Measurements from ENCODE around the gene NGB.

The NGB gene

DNA sequence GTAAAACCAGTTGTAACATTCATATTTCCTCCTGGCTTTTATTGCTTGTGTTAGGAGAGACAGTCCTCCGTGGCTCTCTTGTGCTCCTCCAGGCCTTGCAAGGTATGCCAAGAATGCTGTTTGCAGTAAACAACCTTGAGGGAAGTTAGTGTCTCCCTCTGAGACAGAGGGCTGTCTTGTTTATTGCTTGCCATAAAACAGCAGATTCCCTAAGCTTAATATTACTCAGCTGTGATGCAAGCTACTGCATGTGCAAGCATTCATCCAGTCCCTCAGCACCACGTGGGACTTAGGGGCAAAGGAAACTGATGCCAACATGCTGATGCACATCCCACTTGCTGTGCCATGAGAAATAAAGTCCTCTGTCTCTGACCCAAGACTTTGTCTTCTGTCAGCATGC, 43.0 kb upstream of the NGB start:
- no peak for DNase-seq (ENCODE audit: low read depth in 1 of 2, low spot score in 1 of 2)
- Histone ChIP-seq H3K4me3 (replicated peaks; ENCODE audit: insufficient read depth, low read length) (no peak overlapping the region), H3K27ac (replicated peaks) (no peak overlapping the region), H3K27me3 (ENCODE audit: insufficient read depth, poor library complexity, severe bottlenecking) (no peaks in the 10 kb centered on the region)
- TF ChIP-seq, protein P1, sequence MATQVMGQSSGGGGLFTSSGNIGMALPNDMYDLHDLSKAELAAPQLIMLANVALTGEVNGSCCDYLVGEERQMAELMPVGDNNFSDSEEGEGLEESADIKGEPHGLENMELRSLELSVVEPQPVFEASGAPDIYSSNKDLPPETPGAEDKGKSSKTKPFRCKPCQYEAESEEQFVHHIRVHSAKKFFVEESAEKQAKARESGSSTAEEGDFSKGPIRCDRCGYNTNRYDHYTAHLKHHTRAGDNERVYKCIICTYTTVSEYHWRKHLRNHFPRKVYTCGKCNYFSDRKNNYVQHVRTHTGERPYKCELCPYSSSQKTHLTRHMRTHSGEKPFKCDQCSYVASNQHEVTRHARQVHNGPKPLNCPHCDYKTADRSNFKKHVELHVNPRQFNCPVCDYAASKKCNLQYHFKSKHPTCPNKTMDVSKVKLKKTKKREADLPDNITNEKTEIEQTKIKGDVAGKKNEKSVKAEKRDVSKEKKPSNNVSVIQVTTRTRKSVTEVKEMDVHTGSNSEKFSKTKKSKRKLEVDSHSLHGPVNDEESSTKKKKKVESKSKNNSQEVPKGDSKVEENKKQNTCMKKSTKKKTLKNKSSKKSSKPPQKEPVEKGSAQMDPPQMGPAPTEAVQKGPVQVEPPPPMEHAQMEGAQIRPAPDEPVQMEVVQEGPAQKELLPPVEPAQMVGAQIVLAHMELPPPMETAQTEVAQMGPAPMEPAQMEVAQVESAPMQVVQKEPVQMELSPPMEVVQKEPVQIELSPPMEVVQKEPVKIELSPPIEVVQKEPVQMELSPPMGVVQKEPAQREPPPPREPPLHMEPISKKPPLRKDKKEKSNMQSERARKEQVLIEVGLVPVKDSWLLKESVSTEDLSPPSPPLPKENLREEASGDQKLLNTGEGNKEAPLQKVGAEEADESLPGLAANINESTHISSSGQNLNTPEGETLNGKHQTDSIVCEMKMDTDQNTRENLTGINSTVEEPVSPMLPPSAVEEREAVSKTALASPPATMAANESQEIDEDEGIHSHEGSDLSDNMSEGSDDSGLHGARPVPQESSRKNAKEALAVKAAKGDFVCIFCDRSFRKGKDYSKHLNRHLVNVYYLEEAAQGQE (IDR thresholded peaks at IDR 0.05; ENCODE audit: insufficient replicate concordance, low read depth) = no peak
- no peak for TF ChIP-seq SPI1 (IDR thresholded peaks at IDR 0.05; ENCODE audit: borderline replicate concordance, low read depth)

DNA sequence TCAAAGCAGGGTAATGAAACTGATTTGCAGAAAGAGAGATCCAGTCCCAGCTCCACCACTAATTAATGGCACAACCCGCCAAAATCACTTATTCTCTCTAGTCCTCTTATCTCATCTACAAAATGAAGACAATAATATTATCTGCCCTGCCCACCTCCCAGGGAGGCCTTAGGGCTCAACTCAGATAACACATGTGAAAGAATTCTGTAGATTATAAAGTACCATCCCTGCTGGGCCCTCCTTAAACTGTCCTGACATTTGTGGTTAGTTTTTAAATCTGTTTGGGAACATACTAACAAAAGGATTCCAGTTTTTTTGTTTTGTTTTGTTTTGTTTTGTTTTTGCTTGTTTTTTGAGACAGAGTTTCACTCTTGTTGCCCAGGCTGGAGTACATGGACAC, 42.4 kb upstream of the NGB start:
- Histone ChIP-seq H3K27ac (replicated peaks) (no peak overlapping the region), H3K4me3 (replicated peaks; ENCODE audit: insufficient read depth, low read length) (no peak overlapping the region), H3K27me3 (ENCODE audit: insufficient read depth, poor library complexity, severe bottlenecking) (no peaks in the 10 kb centered on the region)
- no peak for DNase-seq (ENCODE audit: low read depth in 1 of 2, low spot score in 1 of 2)
- TF ChIP-seq, protein P2, sequence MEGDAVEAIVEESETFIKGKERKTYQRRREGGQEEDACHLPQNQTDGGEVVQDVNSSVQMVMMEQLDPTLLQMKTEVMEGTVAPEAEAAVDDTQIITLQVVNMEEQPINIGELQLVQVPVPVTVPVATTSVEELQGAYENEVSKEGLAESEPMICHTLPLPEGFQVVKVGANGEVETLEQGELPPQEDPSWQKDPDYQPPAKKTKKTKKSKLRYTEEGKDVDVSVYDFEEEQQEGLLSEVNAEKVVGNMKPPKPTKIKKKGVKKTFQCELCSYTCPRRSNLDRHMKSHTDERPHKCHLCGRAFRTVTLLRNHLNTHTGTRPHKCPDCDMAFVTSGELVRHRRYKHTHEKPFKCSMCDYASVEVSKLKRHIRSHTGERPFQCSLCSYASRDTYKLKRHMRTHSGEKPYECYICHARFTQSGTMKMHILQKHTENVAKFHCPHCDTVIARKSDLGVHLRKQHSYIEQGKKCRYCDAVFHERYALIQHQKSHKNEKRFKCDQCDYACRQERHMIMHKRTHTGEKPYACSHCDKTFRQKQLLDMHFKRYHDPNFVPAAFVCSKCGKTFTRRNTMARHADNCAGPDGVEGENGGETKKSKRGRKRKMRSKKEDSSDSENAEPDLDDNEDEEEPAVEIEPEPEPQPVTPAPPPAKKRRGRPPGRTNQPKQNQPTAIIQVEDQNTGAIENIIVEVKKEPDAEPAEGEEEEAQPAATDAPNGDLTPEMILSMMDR (IDR thresholded peaks at IDR 0.05; ENCODE audit: insufficient read depth, low read length) = no peak
- TF ChIP-seq GABPA (IDR thresholded peaks at IDR 0.05; ENCODE audit: low read depth) (no peak), POLR2AphosphoS5 (IDR thresholded peaks at IDR 0.05; ENCODE audit: low read depth) (no peak), SPI1 (IDR thresholded peaks at IDR 0.05; ENCODE audit: borderline replicate concordance, low read depth) (no peak)
- TF ChIP-seq, protein P1 (IDR thresholded peaks at IDR 0.05; ENCODE audit: insufficient replicate concordance, low read depth) = no peak

DNA sequence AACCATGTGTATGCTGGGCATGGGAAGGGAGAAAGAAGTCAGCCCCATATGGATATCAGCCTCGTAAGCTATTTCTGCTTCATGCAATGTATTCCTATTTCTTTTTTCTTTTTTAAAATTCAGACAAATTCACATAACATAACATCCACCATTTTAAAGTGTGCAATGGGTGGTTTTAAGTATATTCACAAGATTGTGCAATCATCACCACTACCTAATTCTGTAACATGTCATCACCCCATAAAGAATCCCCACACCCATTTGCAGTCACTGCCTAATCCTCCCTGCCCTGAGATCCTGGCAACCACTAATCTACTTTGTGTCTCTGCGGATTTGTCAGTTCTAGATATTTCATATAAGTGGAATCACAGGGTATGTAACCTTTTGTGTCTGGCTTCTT, 40.2 kb upstream of the NGB start:
- TF ChIP-seq GABPA (IDR thresholded peaks at IDR 0.05; ENCODE audit: low read depth) = no peak
- TF ChIP-seq SPI1 (IDR thresholded peaks at IDR 0.05; ENCODE audit: borderline replicate concordance, low read depth) = no peak
- TF ChIP-seq, protein P1 (IDR thresholded peaks at IDR 0.05; ENCODE audit: insufficient replicate concordance, low read depth) = no peak
- TF ChIP-seq, protein P2 (IDR thresholded peaks at IDR 0.05; ENCODE audit: insufficient read depth, low read length) = no peak
- TF ChIP-seq POLR2AphosphoS5 (IDR thresholded peaks at IDR 0.05; ENCODE audit: low read depth) = no peak
- H3K27me3 ChIP-seq (ENCODE audit: insufficient read depth, poor library complexity, severe bottlenecking) = no peaks in the 10 kb centered on the region
- no peak for DNase-seq (ENCODE audit: low read depth in 1 of 2, low spot score in 1 of 2)
- H3K4me3 ChIP-seq (replicated peaks; ENCODE audit: insufficient read depth, low read length) = no peak overlapping the region
- H3K27ac ChIP-seq (replicated peaks) = no peak overlapping the region

DNA sequence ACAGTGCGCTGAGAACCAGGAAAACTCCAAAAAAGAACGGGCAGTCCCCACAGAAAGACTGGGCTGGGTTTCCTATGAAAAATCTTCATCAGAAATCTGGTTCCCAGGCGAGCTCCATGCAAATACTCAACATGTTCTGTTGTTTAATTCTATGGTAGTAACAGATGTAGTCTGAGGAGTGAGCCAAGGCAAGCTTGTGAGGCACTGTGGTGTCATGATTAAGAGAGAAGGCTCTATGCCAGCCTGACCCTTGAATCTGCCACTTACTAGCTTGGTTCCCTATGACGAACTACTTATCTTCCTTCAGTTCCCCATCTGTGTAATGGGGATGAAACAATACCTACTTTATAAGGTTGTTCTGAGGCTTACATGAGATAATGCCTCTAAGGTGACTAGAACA, 39.0 kb upstream of the NGB start:
- DNase-seq (ENCODE audit: low read depth in 1 of 2, low spot score in 1 of 2) = no peak
- no peaks in the 10 kb centered on the region for H3K27me3 ChIP-seq (ENCODE audit: insufficient read depth, poor library complexity, severe bottlenecking)
- TF ChIP-seq POLR2AphosphoS5 (IDR thresholded peaks at IDR 0.05; ENCODE audit: low read depth) (no peak), GABPA (IDR thresholded peaks at IDR 0.05; ENCODE audit: low read depth) (no peak), SPI1 (IDR thresholded peaks at IDR 0.05; ENCODE audit: borderline replicate concordance, low read depth) (no peak)
- TF ChIP-seq, protein P1 (IDR thresholded peaks at IDR 0.05; ENCODE audit: insufficient replicate concordance, low read depth) = no peak
- TF ChIP-seq, protein P2 (IDR thresholded peaks at IDR 0.05; ENCODE audit: insufficient read depth, low read length) = no peak
- H3K27ac ChIP-seq (replicated peaks) = no peak overlapping the region
- H3K4me3 ChIP-seq (replicated peaks; ENCODE audit: insufficient read depth, low read length) = no peak overlapping the region
